Endothelial cell of umbilical vein (primary cell): Measurements from ENCODE around the gene ATP6V1D. TPM values are rescaled to one million over a fixed set of nuclear protein-coding genes. Genes with fewer than 3 reads are reported as not detected.

Experiments used
- BruUV-seq: library from RNA; stranded (reverse); fragments of 400-500 nt; replicated peaks from 2 replicates; lab custom pipeline; 2021; lab: Mats Ljungman, UMichigan
- CTCF ChIA-PET: fragments of 300-600, 350-600 bp; sonication (Branson Sonifier 250); formaldehyde crosslinking; loops from one replicate; lab custom pipeline; 2021; ENCODE audit warnings: antibody characterized with exemption, inconsistent platforms; lab: Charles Lee
- POLR2A ChIA-PET: fragments of 300-600, 350-600 bp; sonication (Branson Sonifier 250); formaldehyde crosslinking; loops from one replicate; lab custom pipeline; 2021; ENCODE audit warnings: antibody characterized with exemption, inconsistent platforms; lab: Charles Lee
- DNase-seq: peaks from one replicate; pipeline ENCODE4 v3.0.0-alpha.2; 2011; ENCODE audit warnings: low read depth, low spot score
- FAIRE-seq: peaks from 2 replicates; lab custom pipeline; 2011; peaks lifted over from hg19 to GRCh38; lab: Jason Lieb, UNC
- H2AFZ ChIP-seq: 2 replicates; pipeline ENCODE4 v1.6.0; 2012; ENCODE audit warnings: low read depth, low read length, control low read depth, inconsistent platforms
- H3K27ac ChIP-seq: 2 replicates; pipeline ENCODE4 v1.5.1; 2011; ENCODE audit warnings: low read depth, mild to moderate bottlenecking, control low read depth, low read length, moderate library complexity; ENCODE audit not compliant: insufficient read depth
- H3K27me3 ChIP-seq, 2 experiments: 2 replicates each; pipeline versions ENCODE4 v1.6.0 to v1.6.1; 2011; ENCODE audit warnings: low read length in 2 of 2, mixed read lengths in 1 of 2; ENCODE audit not compliant: control insufficient read depth in 2 of 2, insufficient read depth in 2 of 2
- H3K36me3 ChIP-seq, 2 experiments: 2 replicates in 1 of 2; 3 replicates in 1 of 2; pipeline ENCODE4 v1.5.1; 2011; ENCODE audit warnings: low read length in 2 of 2, mild to moderate bottlenecking in 1 of 2, moderate library complexity in 1 of 2; ENCODE audit not compliant: control insufficient read depth in 2 of 2, insufficient read depth in 2 of 2; ENCODE audit errors: extremely low read depth in 1 of 2
- H3K4me1 ChIP-seq: 3 replicates; pipeline ENCODE4 v1.5.1; 2011; ENCODE audit warnings: mild to moderate bottlenecking, low read length; ENCODE audit not compliant: control insufficient read depth, insufficient read depth; ENCODE audit errors: extremely low read depth
- H3K4me2 ChIP-seq: 2 replicates; pipeline ENCODE4 v1.6.1; 2011; ENCODE audit warnings: low read length, control low read depth, mixed read lengths; ENCODE audit not compliant: insufficient read depth
- H3K4me3 ChIP-seq, 3 experiments: fragments of 200-600 bp in 1 of 3; sonication (generic), shearing (Covaris generic) in 1 of 3; replicated peaks in 1 of 3; 2 replicates each; pipeline ENCODE4 v1.5.1; 2011 to 2016; ENCODE audit warnings: control low read depth in 3 of 3, low read length in 3 of 3, mild to moderate bottlenecking in 2 of 3, inconsistent platforms in 1 of 3, low read depth in 1 of 3, moderate library complexity in 1 of 3; ENCODE audit not compliant: insufficient read depth in 1 of 3
- H3K79me2 ChIP-seq: 2 replicates; pipeline ENCODE4 v1.6.0; 2012; ENCODE audit warnings: low read length, inconsistent platforms; ENCODE audit not compliant: control insufficient read depth, insufficient read depth
- H3K9ac ChIP-seq: replicated peaks from 2 replicates; pipeline ENCODE3; 2011; ENCODE audit warnings: low read length, control low read depth; ENCODE audit not compliant: insufficient read depth; ENCODE audit errors: extremely low read depth
- H3K9me1 ChIP-seq: replicated peaks from 3 replicates; pipeline ENCODE4 v1.6.0; 2011; ENCODE audit warnings: mild to moderate bottlenecking, low read length; ENCODE audit not compliant: control insufficient read depth, insufficient read depth; ENCODE audit errors: extremely low read depth
- H3K9me3 ChIP-seq: replicated peaks from 2 replicates; pipeline ENCODE4 v1.5.1; 2012; ENCODE audit warnings: low read length, inconsistent platforms; ENCODE audit not compliant: control insufficient read depth, insufficient read depth
- H4K20me1 ChIP-seq: replicated peaks from 2 replicates; pipeline ENCODE3; 2011; ENCODE audit warnings: mild to moderate bottlenecking, low read length; ENCODE audit not compliant: control insufficient read depth, insufficient read depth; ENCODE audit errors: extremely low read depth
- EZH2 ChIP-seq: IDR thresholded peaks from 2 replicates; pipeline ENCODE4 v1.6.1; 2012; ENCODE audit warnings: borderline replicate concordance, low read depth, mild to moderate bottlenecking, moderate library complexity, low read length, inconsistent platforms; ENCODE audit not compliant: severe bottlenecking
- FOS ChIP-seq: IDR thresholded peaks from 2 replicates; pipeline ENCODE4 v1.6.1; 2011; ENCODE audit warnings: mild to moderate bottlenecking, low read length, moderate library complexity, borderline replicate concordance; ENCODE audit not compliant: insufficient read depth
- JUN ChIP-seq: IDR thresholded peaks from 2 replicates; pipeline ENCODE4 v1.6.1; 2011; ENCODE audit warnings: borderline replicate concordance, low read depth; ENCODE audit not compliant: insufficient read length, insufficient read depth
- MYC ChIP-seq: IDR thresholded peaks from one replicate; pipeline ENCODE4 v1.6.1; 2011; ENCODE audit warnings: mild to moderate bottlenecking, low read depth, low read length
- POLR2A ChIP-seq: IDR thresholded peaks from 2 replicates; pipeline ENCODE4 v1.6.1; 2012; ENCODE audit warnings: low read depth, mild to moderate bottlenecking, control low read depth, low read length
- POLR2AphosphoS5 ChIP-seq: IDR thresholded peaks from 2 replicates; pipeline ENCODE4 v1.6.1; 2012; ENCODE audit warnings: low read depth, mild to moderate bottlenecking, control low read depth, low read length, moderate library complexity; ENCODE audit not compliant: insufficient read depth
- dilution Hi-C: fragments of 300-500 bp; cut with MboI; formaldehyde crosslinking; loops from one replicate; pipeline ENCODE4 v1.15.0; 2019; ENCODE audit warnings: low sequenced_read_pairs; ENCODE audit not compliant: extremely low pct_ligation_motif_present
- intact Hi-C: fragments of 100-400 bp; cut with micrococcal nuclease; formaldehyde crosslinking; loops from one replicate; pipeline ENCODE4 v1.10.0; 2022
- polyA plus RNA-seq, 4 experiments: library from polyadenylated mRNA; depleted of rRNA in 3 of 4; stranded (reverse) in 3 of 4; unstranded in 1 of 4; fragments of >200 nt; gene quantifications; 2 replicates each; pipeline versions ENCODE4 v1.2.1 to v1.2.3, GENCODE V29; 2011 to 2012; ENCODE audit warnings: missing spikeins in 1 of 4
- total RNA-seq: library from RNA; stranded (reverse); gene quantifications from 2 replicates; pipeline ENCODE4 v1.2.3, GENCODE V29; 2021
- TF ChIP-seq, protein P1 (sequence below): IDR thresholded peaks from 2 replicates; pipeline ENCODE4 v1.6.1; 2011; ENCODE audit not compliant: insufficient read depth, insufficient read length
- TF ChIP-seq, protein P2 (sequence below), 2 donors: IDR thresholded peaks; 1 replicate in 1 of 2; 2 replicates in 1 of 2; pipeline ENCODE4 v1.5.1; 2011; ENCODE audit warnings: low read length in 2 of 2, mild to moderate bottlenecking in 2 of 2, moderate library complexity in 2 of 2, control low read depth in 1 of 2, inconsistent platforms in 1 of 2, low read depth in 1 of 2; ENCODE audit not compliant: insufficient read depth in 1 of 2; ENCODE audit errors: extremely low read depth in 1 of 2

ATP6V1D gene
- total and polyA plus RNA-seq, 2 donors (not counting 3 experiments of a cell fraction or from before 2014, with no cell fraction given) = 28.6 to 63.1 TPM

GRCh38 chr14:67385618-67386017 is 26.0 kb upstream of the ATP6V1D start:
- no peaks in the 10 kb centered on the region for H3K79me2 ChIP-seq
- POLR2A ChIA-PET = no interaction called here
- intact Hi-C loops = no loop called here
- FAIRE-seq (no peak), DNase-seq (no peak)
- H2AFZ ChIP-seq = no peak overlapping the region
- no peak overlapping the region for H3K9ac ChIP-seq
- H3K4me3 ChIP-seq = no peak overlapping the region
- no peaks in the 10 kb centered on the region for H3K27me3 ChIP-seq
- no TSS peak for BruUV-seq
- TF ChIP-seq POLR2AphosphoS5 (no peak), JUN (no peak), EZH2 (no peak)
- TF ChIP-seq, protein P1, sequence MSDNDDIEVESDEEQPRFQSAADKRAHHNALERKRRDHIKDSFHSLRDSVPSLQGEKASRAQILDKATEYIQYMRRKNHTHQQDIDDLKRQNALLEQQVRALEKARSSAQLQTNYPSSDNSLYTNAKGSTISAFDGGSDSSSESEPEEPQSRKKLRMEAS = no peak
- no peaks in the 10 kb centered on the region for H3K9me1 ChIP-seq
- CTCF ChIA-PET = interaction anchor here (1.2 to 2.6 kb wide), 2 partner anchors 26 to 185 kb away, joined by 3 to 6 read pairs; partner anchors contain the start of genes ATP6V1D and EIF2S1
- H3K27ac ChIP-seq = no peak overlapping the region
- no peak overlapping the region for H3K4me2 ChIP-seq
- dilution Hi-C loops = no loop called here
- H3K9me3 ChIP-seq = no peaks in the 10 kb centered on the region
- peaks cover 14 to 41% of the 10 kb centered on the region in 2 experiments for H3K36me3 ChIP-seq
- no peaks in the 10 kb centered on the region for H3K4me1 ChIP-seq
- H4K20me1 ChIP-seq = no peaks in the 10 kb centered on the region

DNA sequence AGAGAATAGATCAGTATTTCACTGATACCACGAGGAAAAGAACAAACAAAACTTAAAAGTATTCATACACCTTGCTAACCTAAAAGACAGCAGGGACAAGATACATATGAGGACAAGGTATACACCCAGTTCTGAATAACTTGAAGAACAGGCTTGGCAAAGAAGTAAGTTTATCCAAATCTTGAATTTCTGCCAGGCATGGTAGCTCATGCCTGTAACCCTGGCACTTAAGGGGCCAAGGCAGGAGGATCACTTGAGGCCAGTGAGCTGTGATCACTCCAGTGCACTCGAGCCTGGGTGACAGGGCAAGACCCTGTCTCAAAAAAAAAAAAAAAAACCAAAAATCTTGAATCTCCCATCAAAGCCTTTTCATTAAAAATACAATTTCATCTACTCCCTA is 25.5 kb upstream of the ATP6V1D start:
- intact Hi-C loops = no loop called here
- no TSS peak for BruUV-seq
- POLR2A ChIA-PET = no interaction called here
- no peaks in the 10 kb centered on the region for H3K4me1 ChIP-seq
- H3K9me1 ChIP-seq = no peaks in the 10 kb centered on the region
- peaks cover 14 to 45% of the 10 kb centered on the region in 2 experiments for H3K36me3 ChIP-seq
- no peak overlapping the region for H3K4me2 ChIP-seq
- no peak for TF ChIP-seq FOS
- no peak for TF ChIP-seq MYC
- no peak for TF ChIP-seq JUN
- TF ChIP-seq POLR2A = no peak
- TF ChIP-seq POLR2AphosphoS5 = no peak
- TF ChIP-seq, protein P2, sequence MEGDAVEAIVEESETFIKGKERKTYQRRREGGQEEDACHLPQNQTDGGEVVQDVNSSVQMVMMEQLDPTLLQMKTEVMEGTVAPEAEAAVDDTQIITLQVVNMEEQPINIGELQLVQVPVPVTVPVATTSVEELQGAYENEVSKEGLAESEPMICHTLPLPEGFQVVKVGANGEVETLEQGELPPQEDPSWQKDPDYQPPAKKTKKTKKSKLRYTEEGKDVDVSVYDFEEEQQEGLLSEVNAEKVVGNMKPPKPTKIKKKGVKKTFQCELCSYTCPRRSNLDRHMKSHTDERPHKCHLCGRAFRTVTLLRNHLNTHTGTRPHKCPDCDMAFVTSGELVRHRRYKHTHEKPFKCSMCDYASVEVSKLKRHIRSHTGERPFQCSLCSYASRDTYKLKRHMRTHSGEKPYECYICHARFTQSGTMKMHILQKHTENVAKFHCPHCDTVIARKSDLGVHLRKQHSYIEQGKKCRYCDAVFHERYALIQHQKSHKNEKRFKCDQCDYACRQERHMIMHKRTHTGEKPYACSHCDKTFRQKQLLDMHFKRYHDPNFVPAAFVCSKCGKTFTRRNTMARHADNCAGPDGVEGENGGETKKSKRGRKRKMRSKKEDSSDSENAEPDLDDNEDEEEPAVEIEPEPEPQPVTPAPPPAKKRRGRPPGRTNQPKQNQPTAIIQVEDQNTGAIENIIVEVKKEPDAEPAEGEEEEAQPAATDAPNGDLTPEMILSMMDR (IDR thresholded peaks at IDR 0.05; ENCODE audit: extremely low read depth in 1 of 2, insufficient read depth in 1 of 2, low read depth in 1 of 2, low read length in 2 of 2) = no peak
- TF ChIP-seq, protein P1 = no peak
- TF ChIP-seq EZH2 = no peak
- no peak overlapping the region for H3K27ac ChIP-seq
- H3K9me3 ChIP-seq = no peaks in the 10 kb centered on the region
- H3K27me3 ChIP-seq = no peaks in the 10 kb centered on the region
- dilution Hi-C loops = no loop called here
- DNase-seq = no peak
- H2AFZ ChIP-seq = no peak overlapping the region
- no peaks in the 10 kb centered on the region for H3K79me2 ChIP-seq
- no peak overlapping the region for H3K9ac ChIP-seq
- FAIRE-seq = no peak
- CTCF ChIA-PET = interaction anchor here (2.6 kb wide), 1 partner anchor 25 kb away, joined by 6 read pairs; the partner anchor contains the start of genes ATP6V1D and EIF2S1
- no peak overlapping the region for H3K4me3 ChIP-seq
- no peaks in the 10 kb centered on the region for H4K20me1 ChIP-seq
